22Rv1 (cell line): Measurements from ENCODE around the gene COL23A1.

Source experiments
- ZFX ChIP-seq: fragments of 450-650 bp; IDR thresholded peaks from 2 replicates; pipeline ENCODE4 v1.6.1; 2017; ENCODE audit warnings: antibody characterized with exemption, borderline replicate concordance
- TF ChIP-seq, protein P1 (sequence below): fragments of 450-650 bp; IDR thresholded peaks from 2 replicates; pipeline ENCODE4 v1.5.1; 2017; ENCODE audit warnings: mild to moderate bottlenecking

- TF ChIP-seq, protein P1, sequence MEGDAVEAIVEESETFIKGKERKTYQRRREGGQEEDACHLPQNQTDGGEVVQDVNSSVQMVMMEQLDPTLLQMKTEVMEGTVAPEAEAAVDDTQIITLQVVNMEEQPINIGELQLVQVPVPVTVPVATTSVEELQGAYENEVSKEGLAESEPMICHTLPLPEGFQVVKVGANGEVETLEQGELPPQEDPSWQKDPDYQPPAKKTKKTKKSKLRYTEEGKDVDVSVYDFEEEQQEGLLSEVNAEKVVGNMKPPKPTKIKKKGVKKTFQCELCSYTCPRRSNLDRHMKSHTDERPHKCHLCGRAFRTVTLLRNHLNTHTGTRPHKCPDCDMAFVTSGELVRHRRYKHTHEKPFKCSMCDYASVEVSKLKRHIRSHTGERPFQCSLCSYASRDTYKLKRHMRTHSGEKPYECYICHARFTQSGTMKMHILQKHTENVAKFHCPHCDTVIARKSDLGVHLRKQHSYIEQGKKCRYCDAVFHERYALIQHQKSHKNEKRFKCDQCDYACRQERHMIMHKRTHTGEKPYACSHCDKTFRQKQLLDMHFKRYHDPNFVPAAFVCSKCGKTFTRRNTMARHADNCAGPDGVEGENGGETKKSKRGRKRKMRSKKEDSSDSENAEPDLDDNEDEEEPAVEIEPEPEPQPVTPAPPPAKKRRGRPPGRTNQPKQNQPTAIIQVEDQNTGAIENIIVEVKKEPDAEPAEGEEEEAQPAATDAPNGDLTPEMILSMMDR, result no peak
- no peak for TF ChIP-seq ZFX
Observed at GRCh38 chr5:178577376-178577839, 12.8 kb downstream of the COL23A1 start.
